Measurements from ENCODE around the gene PAK1. TPM values are rescaled to one million over a fixed set of nuclear protein-coding genes. Genes with fewer than 3 reads are reported as not detected.

Gene PAK1
- total and polyA plus RNA-seq, 2 donors (not counting 1 experiment from before 2014, with no cell fraction given) = 34.6 to 37.7 TPM

DNA sequence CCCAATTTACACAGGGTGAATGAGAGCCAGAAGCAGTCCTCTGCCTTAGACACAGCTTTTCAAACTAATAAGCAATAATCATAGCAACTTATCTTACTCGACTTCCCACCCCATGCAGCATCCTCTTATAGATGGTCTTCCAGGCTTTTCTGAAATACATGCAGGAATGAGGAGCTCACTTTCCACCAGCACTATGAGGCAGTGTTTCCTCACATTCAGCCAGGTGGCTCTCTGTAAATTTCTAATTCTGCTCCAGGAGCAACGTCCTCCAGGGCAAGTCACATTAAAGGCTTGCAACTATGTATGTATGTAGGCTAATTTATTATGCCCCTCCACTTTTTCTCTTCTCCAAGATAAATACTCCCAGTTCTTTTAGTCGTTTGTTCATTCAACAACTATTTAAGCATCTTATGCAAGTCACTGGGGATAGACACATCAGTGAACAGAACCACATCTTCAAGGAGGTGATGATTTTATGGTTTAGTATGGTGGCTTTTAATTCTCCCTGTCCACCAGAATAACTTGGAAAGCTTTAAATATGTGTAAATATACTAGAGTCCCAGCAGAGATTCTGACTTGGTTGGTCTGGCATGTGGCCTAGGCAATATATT lies 59.9 kb downstream of the PAK1 start:
- Histone ChIP-seq H3K79me2 (ENCODE audit: control insufficient read depth, insufficient read depth, low read length) (peaks cover 11% of the 10 kb centered on the region), H3K9ac (ENCODE audit: insufficient read depth, low read length) (no peak overlapping the region), H3K4me3 (replicated peaks in 1 of 4; ENCODE audit: control extremely low read depth in 1 of 4, insufficient read depth in 1 of 4, low read depth in 3 of 4, low read length in 4 of 4) (no peak overlapping the region), H3K9me3 (ENCODE audit: control insufficient read depth, insufficient read depth, low read depth, low read length) (no peaks in the 10 kb centered on the region), H3K4me1 (ENCODE audit: control insufficient read depth, extremely low read depth, insufficient read depth, low read length) (peaks cover 4% of the 10 kb centered on the region), H4K20me1 (ENCODE audit: control insufficient read depth, extremely low read depth, insufficient read depth, low read length) (no peaks in the 10 kb centered on the region), H3K27ac (ENCODE audit: insufficient read depth, low read length) (no peak overlapping the region), H3K27me3 (ENCODE audit: control insufficient read depth, insufficient read depth, low read length) (no peaks in the 10 kb centered on the region), H3K4me2 (ENCODE audit: extremely low read depth, insufficient read depth, low read length) (no peak overlapping the region), H2AFZ (ENCODE audit: low read length) (no peak overlapping the region), H3K36me3 (ENCODE audit: control insufficient read depth, insufficient read depth, low read length) (no peaks in the 10 kb centered on the region)
- no peak for DNase-seq (ENCODE audit: low read depth in 2 of 2)
- TF ChIP-seq, protein P1, sequence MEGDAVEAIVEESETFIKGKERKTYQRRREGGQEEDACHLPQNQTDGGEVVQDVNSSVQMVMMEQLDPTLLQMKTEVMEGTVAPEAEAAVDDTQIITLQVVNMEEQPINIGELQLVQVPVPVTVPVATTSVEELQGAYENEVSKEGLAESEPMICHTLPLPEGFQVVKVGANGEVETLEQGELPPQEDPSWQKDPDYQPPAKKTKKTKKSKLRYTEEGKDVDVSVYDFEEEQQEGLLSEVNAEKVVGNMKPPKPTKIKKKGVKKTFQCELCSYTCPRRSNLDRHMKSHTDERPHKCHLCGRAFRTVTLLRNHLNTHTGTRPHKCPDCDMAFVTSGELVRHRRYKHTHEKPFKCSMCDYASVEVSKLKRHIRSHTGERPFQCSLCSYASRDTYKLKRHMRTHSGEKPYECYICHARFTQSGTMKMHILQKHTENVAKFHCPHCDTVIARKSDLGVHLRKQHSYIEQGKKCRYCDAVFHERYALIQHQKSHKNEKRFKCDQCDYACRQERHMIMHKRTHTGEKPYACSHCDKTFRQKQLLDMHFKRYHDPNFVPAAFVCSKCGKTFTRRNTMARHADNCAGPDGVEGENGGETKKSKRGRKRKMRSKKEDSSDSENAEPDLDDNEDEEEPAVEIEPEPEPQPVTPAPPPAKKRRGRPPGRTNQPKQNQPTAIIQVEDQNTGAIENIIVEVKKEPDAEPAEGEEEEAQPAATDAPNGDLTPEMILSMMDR (conservative IDR thresholded peaks at IDR 0.05 in 1 of 2, IDR thresholded peaks at IDR 0.05 in 1 of 2; ENCODE audit: low read depth in 1 of 2, low read length in 2 of 2) = no peak
- TF ChIP-seq EZH2 (IDR thresholded peaks at IDR 0.05; ENCODE audit: low read length, missing control alignments) = no peak

DNA sequence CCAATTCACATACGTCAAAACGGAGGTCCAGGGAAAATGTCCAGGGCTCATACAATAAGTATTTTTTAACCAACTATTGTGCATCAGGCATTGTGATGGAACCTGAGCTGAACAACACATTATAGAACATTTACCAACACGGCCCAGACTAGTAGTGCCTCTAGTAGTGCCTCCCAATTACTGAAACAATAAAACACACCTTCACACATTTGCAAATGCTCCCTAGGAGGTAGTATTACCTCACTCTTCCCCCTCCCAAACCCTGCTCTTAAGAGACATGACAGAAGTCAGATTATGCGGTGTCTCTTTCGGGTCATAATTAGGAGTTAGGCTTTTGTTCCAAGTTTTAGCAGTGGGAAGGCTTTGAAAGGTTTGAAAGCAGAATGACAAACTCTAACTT lies 61.1 kb downstream of the PAK1 start:
- Histone ChIP-seq H3K9ac (ENCODE audit: insufficient read depth, low read length) (no peak overlapping the region), H3K79me2 (ENCODE audit: control insufficient read depth, insufficient read depth, low read length) (peaks cover 18% of the 10 kb centered on the region), H3K27ac (ENCODE audit: insufficient read depth, low read length) (no peak overlapping the region), H4K20me1 (ENCODE audit: control insufficient read depth, extremely low read depth, insufficient read depth, low read length) (no peaks in the 10 kb centered on the region), H2AFZ (ENCODE audit: low read length) (no peak overlapping the region), H3K36me3 (ENCODE audit: control insufficient read depth, insufficient read depth, low read length) (no peaks in the 10 kb centered on the region), H3K27me3 (ENCODE audit: control insufficient read depth, insufficient read depth, low read length) (no peaks in the 10 kb centered on the region), H3K9me3 (ENCODE audit: control insufficient read depth, insufficient read depth, low read depth, low read length) (no peaks in the 10 kb centered on the region), H3K4me3 (replicated peaks in 1 of 4; ENCODE audit: control extremely low read depth in 1 of 4, insufficient read depth in 1 of 4, low read depth in 3 of 4, low read length in 4 of 4) (no peak overlapping the region), H3K4me1 (ENCODE audit: control insufficient read depth, extremely low read depth, insufficient read depth, low read length) (peaks cover 4% of the 10 kb centered on the region), H3K4me2 (ENCODE audit: extremely low read depth, insufficient read depth, low read length) (no peak overlapping the region)
- TF ChIP-seq EZH2 (IDR thresholded peaks at IDR 0.05; ENCODE audit: low read length, missing control alignments) = no peak
- TF ChIP-seq, protein P1 (conservative IDR thresholded peaks at IDR 0.05 in 1 of 2, IDR thresholded peaks at IDR 0.05 in 1 of 2; ENCODE audit: low read depth in 1 of 2, low read length in 2 of 2) = no peak
- no peak for DNase-seq (ENCODE audit: low read depth in 2 of 2)

DNA sequence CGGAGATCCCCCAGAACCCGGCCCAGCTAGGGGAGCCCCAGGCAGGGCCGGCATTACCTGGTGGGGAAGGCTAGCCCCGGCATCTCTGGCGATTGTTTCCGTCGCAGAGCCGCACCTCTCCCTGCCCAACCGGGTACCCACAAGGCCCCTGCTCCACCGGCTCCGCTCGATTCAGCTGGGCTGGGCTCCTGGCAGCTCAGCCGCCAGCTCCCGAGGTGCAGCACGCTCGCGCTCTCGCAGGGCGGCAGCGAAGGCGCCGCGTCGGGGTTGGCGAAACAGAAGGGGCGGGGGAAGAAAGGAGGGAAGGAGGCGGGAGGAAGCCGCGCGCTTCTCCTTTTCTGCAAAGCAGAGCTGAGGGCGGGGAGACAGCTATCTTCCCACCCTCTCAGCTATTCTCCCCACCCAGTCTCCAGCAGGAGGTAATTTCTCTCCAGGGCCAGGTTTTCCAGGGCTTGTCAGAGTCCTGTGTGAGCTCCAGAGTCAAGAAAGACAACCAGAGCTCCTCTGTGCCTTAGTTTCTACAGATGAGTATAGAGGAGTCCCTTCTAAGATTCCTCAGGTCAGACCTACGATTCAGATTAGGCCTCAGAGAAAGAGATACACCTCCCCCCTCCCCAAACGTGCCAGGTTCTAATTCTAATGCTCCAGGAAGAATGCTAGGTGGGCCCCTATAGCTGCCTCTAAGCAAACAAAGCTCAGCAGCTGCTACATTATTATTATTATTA lies 62.0 kb downstream of the PAK1 start:
- Histone ChIP-seq H3K9ac (ENCODE audit: insufficient read depth, low read length) (peak overlapping the region; percentile 69), H4K20me1 (ENCODE audit: control insufficient read depth, extremely low read depth, insufficient read depth, low read length) (no peaks in the 10 kb centered on the region), H3K27me3 (ENCODE audit: control insufficient read depth, insufficient read depth, low read length) (no peaks in the 10 kb centered on the region), H3K4me3 (replicated peaks in 1 of 4; ENCODE audit: control extremely low read depth in 1 of 4, insufficient read depth in 1 of 4, low read depth in 3 of 4, low read length in 4 of 4) (peak overlapping the region; percentile 67 to 83 (median 72)), H3K27ac (ENCODE audit: insufficient read depth, low read length) (peak overlapping the region; percentile 53), H2AFZ (ENCODE audit: low read length) (peak overlapping the region; percentile 77), H3K4me2 (ENCODE audit: extremely low read depth, insufficient read depth, low read length) (peak overlapping the region; percentile 84), H3K9me3 (ENCODE audit: control insufficient read depth, insufficient read depth, low read depth, low read length) (no peaks in the 10 kb centered on the region), H3K4me1 (ENCODE audit: control insufficient read depth, extremely low read depth, insufficient read depth, low read length) (peaks cover 7% of the 10 kb centered on the region), H3K36me3 (ENCODE audit: control insufficient read depth, insufficient read depth, low read length) (no peaks in the 10 kb centered on the region), H3K79me2 (ENCODE audit: control insufficient read depth, insufficient read depth, low read length) (peaks cover 18% of the 10 kb centered on the region)
- no peak for TF ChIP-seq EZH2 (IDR thresholded peaks at IDR 0.05; ENCODE audit: low read length, missing control alignments)
- TF ChIP-seq, protein P1 (conservative IDR thresholded peaks at IDR 0.05 in 1 of 2, IDR thresholded peaks at IDR 0.05 in 1 of 2; ENCODE audit: low read depth in 1 of 2, low read length in 2 of 2) = peak in 1 of 2 donors; percentile 20
- peak; percentile 81 to 90 for DNase-seq (ENCODE audit: low read depth in 2 of 2)
